Mammary epithelial cell (primary cell): ENCODE measurements around the gene TRA2B.

Source experiments
- EZH2 ChIP-seq: IDR thresholded peaks from 2 replicates; pipeline ENCODE4 v1.6.1; 2012; ENCODE audit warnings: low read length, inconsistent platforms, borderline replicate concordance
- TF ChIP-seq, protein P1 (sequence below), 2 donors: IDR thresholded peaks in 1 of 2; conservative IDR thresholded peaks in 1 of 2; 2 replicates each; pipeline ENCODE4 v1.5.1; 2011 to 2012; ENCODE audit warnings: inconsistent platforms in 2 of 2, low read length in 2 of 2, mild to moderate bottlenecking in 2 of 2, control low read depth in 1 of 2, low read depth in 1 of 2; ENCODE audit not compliant: insufficient read depth in 1 of 2; ENCODE audit errors: extremely low read depth in 1 of 2

DNA sequence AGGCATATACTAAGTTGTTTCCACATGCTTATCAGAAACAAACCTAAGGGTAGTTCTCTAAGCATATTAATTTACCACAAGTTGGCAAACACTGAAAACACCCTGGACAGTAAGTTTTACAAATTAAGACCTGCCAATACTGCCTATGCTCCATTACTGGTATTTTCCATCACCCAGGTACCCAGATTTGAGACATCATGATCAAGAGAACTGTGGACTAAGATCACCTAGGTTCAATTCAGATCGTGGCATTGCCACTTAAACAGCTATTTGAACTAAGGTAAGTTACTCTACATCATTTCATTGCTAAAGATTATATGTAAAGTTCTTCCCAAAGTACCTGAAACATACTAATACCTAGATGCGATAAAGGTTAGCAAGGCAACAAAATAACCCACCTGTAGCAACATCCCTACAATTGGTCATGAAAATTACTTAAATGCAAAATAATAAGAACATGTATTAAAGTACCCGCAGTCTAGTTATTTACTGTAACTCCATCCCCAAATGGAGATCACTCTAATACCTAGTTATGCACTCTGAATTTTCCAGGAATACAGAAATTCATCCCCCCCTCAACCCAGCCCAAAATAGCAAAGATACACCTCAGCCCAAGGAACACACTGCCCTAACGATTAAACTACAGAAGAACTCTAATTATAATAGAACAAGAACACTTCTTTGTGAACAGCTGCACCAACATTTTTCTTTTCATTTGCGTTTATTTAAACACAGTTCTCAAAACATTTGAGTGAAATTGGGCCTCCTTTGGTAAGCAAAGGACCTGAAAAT, 21.6 kb downstream of the TRA2B start:
- TF ChIP-seq, protein P1, sequence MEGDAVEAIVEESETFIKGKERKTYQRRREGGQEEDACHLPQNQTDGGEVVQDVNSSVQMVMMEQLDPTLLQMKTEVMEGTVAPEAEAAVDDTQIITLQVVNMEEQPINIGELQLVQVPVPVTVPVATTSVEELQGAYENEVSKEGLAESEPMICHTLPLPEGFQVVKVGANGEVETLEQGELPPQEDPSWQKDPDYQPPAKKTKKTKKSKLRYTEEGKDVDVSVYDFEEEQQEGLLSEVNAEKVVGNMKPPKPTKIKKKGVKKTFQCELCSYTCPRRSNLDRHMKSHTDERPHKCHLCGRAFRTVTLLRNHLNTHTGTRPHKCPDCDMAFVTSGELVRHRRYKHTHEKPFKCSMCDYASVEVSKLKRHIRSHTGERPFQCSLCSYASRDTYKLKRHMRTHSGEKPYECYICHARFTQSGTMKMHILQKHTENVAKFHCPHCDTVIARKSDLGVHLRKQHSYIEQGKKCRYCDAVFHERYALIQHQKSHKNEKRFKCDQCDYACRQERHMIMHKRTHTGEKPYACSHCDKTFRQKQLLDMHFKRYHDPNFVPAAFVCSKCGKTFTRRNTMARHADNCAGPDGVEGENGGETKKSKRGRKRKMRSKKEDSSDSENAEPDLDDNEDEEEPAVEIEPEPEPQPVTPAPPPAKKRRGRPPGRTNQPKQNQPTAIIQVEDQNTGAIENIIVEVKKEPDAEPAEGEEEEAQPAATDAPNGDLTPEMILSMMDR (conservative IDR thresholded peaks at IDR 0.05 in 1 of 2, IDR thresholded peaks at IDR 0.05 in 1 of 2; ENCODE audit: extremely low read depth in 1 of 2, insufficient read depth in 1 of 2, low read depth in 1 of 2, low read length in 2 of 2) = no peak
- TF ChIP-seq EZH2 = no peak
